Hematopoietic multipotent progenitor cell treated with erythropoietin and hydrocortisone succinate and interleukin-3 and kit ligand, for 6 days (in vitro differentiated cells): ENCODE measurements around the gene MRPL36.
A peak's percentile ranks its signal among the peaks of the same experiment; 100 is the strongest.

Source experiments
- DNase-seq: peaks from one replicate; pipeline ENCODE4 v3.0.0-alpha.2; 2015

The MRPL36 gene

GRCh38 chr5:1779782-1780613 is 19.6 kb downstream of the MRPL36 start:
- DNase-seq = no peak

- no peak for DNase-seq
Measured at GRCh38 chr5:1779021-1779680, 20.5 kb downstream of the MRPL36 start.

- DNase-seq = no peak
Measured at GRCh38 chr5:1778138-1779020, 21.3 kb downstream of the MRPL36 start.

GRCh38 chr5:1777281-1778137 is 22.1 kb downstream of the MRPL36 start:
- no peak for DNase-seq

GRCh38 chr5:1776831-1777230 is 22.8 kb downstream of the MRPL36 start:
- no peak for DNase-seq

GRCh38 chr5:1772634-1773033 is 27.0 kb downstream of the MRPL36 start:
- DNase-seq = no peak

GRCh38 chr5:1771149-1772065 is 28.2 kb downstream of the MRPL36 start:
- no peak for DNase-seq

- no peak for DNase-seq
Measured at GRCh38 chr5:1770443-1770802, 29.2 kb downstream of the MRPL36 start.

- DNase-seq = no peak
Measured at GRCh38 chr5:1769752-1770442, 29.7 kb downstream of the MRPL36 start.

GRCh38 chr5:1769017-1769640 is 30.5 kb downstream of the MRPL36 start:
- DNase-seq = no peak

- no peak for DNase-seq
Measured at GRCh38 chr5:1768283-1769000, 31.2 kb downstream of the MRPL36 start.

- no peak for DNase-seq
Measured at GRCh38 chr5:1767524-1768282, 31.9 kb downstream of the MRPL36 start.

GRCh38 chr5:1765880-1766235 is 33.8 kb downstream of the MRPL36 start:
- no peak for DNase-seq

GRCh38 chr5:1765141-1765879 is 34.3 kb downstream of the MRPL36 start:
- DNase-seq = no peak

- DNase-seq = no peak
Measured at GRCh38 chr5:1764606-1764960, 35.1 kb downstream of the MRPL36 start.

- no peak for DNase-seq
Measured at GRCh38 chr5:1763960-1764605, 35.6 kb downstream of the MRPL36 start.

- peak; percentile 49 for DNase-seq
Measured at GRCh38 chr5:1763548-1763911, 36.1 kb downstream of the MRPL36 start.
